HCT116 (cell line): ENCODE results near the gene DOLPP1. TPM values are rescaled to one million over a fixed set of nuclear protein-coding genes. Genes with fewer than 3 reads are reported as not detected.
"Not testable (repeated sequence)": the region's sequence is repeated elsewhere in the genome, so short reads cannot be mapped to it uniquely, and the experiment has no call there.

Source experiments
- ATAC-seq: fragments of 200-7000 bp; cut with Tn5 transposase; 2 replicates; pipeline ENCODE4 v1.9.1; 2020; ENCODE audit warnings: mild to moderate bottlenecking, moderate library complexity
- BruUV-seq: library from RNA; stranded (reverse); fragments of 400-500 nt; replicated peaks from 2 replicates; lab custom pipeline; 2021; lab: Mats Ljungman, UMichigan
- CTCF ChIA-PET: fragments of 300-600 bp; sonication (Branson Sonifier 250); formaldehyde crosslinking; loops from one replicate; lab custom pipeline; 2021; ENCODE audit warnings: antibody characterized with exemption; lab: Charles Lee
- POLR2A ChIA-PET: fragments of 300-600, 350-600 bp; sonication (Branson Sonifier 250); formaldehyde crosslinking; loops from one replicate; lab custom pipeline; 2021; ENCODE audit warnings: antibody characterized with exemption; lab: Charles Lee
- RAD21 ChIA-PET, 2 experiments: fragments of 300-600 bp; sonication (Branson Sonifier 250); formaldehyde crosslinking; loops; one replicate each; lab custom pipeline; 2023; ENCODE audit warnings: low total read pairs in 2 of 2; ENCODE audit not compliant: uncharacterized antibody in 2 of 2, unreplicated experiment in 2 of 2, low non-redundant PET in 1 of 2; lab: Charles Lee
- DNase-seq: peaks from one replicate; pipeline ENCODE4 v3.0.0-alpha.2; 2010; ENCODE audit warnings: low read depth, low spot score
- H2AFZ ChIP-seq: fragments of 200-600 bp; shearing (Covaris generic), sonication (generic); 2 replicates; pipeline ENCODE4 v1.6.1; 2017; ENCODE audit warnings: low read depth, mixed run types, mixed read lengths, antibody characterized with exemption, low read length; ENCODE audit not compliant: poor library complexity, severe bottlenecking
- H3K27ac ChIP-seq: 2 replicates; pipeline ENCODE4 v1.5.1; 2012; ENCODE audit warnings: low read depth, low read length
- H3K27me3 ChIP-seq: fragments of 200-600 bp; sonication (generic); 2 replicates; pipeline ENCODE4 v1.6.1; 2016; ENCODE audit warnings: mixed run types, low read length, mixed read lengths; ENCODE audit not compliant: insufficient read depth
- H3K36me3 ChIP-seq, 2 experiments: fragments of 200-500 bp in 1 of 2; fragments of 200-600 bp in 1 of 2; sonication (Bioruptor generic) in 1 of 2; sonication (generic) in 1 of 2; 2 replicates each; pipeline versions ENCODE4 v1.5.1 to v1.6.1; 2014 to 2016; ENCODE audit warnings: low read length in 2 of 2, inconsistent platforms in 1 of 2, mixed read lengths in 1 of 2, mixed run types in 1 of 2; ENCODE audit not compliant: insufficient read depth in 2 of 2, control insufficient read depth in 1 of 2
- H3K4me1 ChIP-seq, 2 experiments: fragments of 200-600 bp in 1 of 2; sonication (generic) in 1 of 2; 2 replicates each; pipeline versions ENCODE4 v1.5.1 to v1.6.1; 2012 to 2017; ENCODE audit warnings: low read length in 2 of 2, inconsistent platforms in 1 of 2, mild to moderate bottlenecking in 1 of 2, mixed read lengths in 1 of 2, mixed run types in 1 of 2, moderate library complexity in 1 of 2; ENCODE audit not compliant: insufficient read depth in 2 of 2, control insufficient read depth in 1 of 2
- H3K4me2 ChIP-seq: fragments of 200-600 bp; sonication (generic); 2 replicates; pipeline ENCODE4 v1.6.1; 2017; ENCODE audit warnings: mixed run types, low read length, mixed read lengths
- H3K4me3 ChIP-seq, 2 experiments: fragments of 200-600 bp in 1 of 2; sonication (generic) in 1 of 2; replicated peaks in 1 of 2; 2 replicates each; pipeline ENCODE4 v1.5.1; 2011 to 2016; ENCODE audit warnings: low read length in 2 of 2, control low read depth in 1 of 2, low read depth in 1 of 2, mild to moderate bottlenecking in 1 of 2, mixed read lengths in 1 of 2, mixed run types in 1 of 2
- H3K79me2 ChIP-seq: fragments of 200-600 bp; sonication (generic); 2 replicates; pipeline ENCODE4 v1.6.1; 2017; ENCODE audit warnings: mild to moderate bottlenecking, mixed run types, low read length, moderate library complexity, mixed read lengths; ENCODE audit not compliant: insufficient read depth
- H3K9ac ChIP-seq: fragments of 200-600 bp; sonication (generic); 2 replicates; pipeline ENCODE4 v1.6.1; 2016; ENCODE audit warnings: low read length, mixed read lengths
- H3K9me2 ChIP-seq: fragments of 200-600 bp; sonication (generic), shearing (Covaris generic); 2 replicates; pipeline ENCODE4 v1.6.1; 2017; ENCODE audit warnings: mixed run types, mild to moderate bottlenecking, moderate library complexity; ENCODE audit not compliant: insufficient read depth
- H3K9me3 ChIP-seq, 2 experiments: fragments of 200-500 bp in 1 of 2; fragments of 200-600 bp in 1 of 2; sonication (Bioruptor generic) in 1 of 2; sonication (generic) in 1 of 2; 2 replicates each; pipeline ENCODE4 v1.6.1; 2014 to 2017; ENCODE audit warnings: low read length in 2 of 2, mixed read lengths in 2 of 2, inconsistent platforms in 1 of 2, low read depth in 1 of 2, mild to moderate bottlenecking in 1 of 2, mixed run types in 1 of 2, moderate library complexity in 1 of 2; ENCODE audit not compliant: control insufficient read depth in 1 of 2, insufficient read depth in 1 of 2
- H4K20me1 ChIP-seq: fragments of 200-600 bp; sonication (generic), shearing (Covaris generic); 2 replicates; pipeline ENCODE4 v1.6.1; 2017; ENCODE audit warnings: mixed run types, mild to moderate bottlenecking, moderate library complexity; ENCODE audit not compliant: insufficient read depth
- POLR2A ChIP-seq: IDR thresholded peaks from 2 replicates; pipeline ENCODE4 v1.7.0; 2011; ENCODE audit warnings: borderline replicate concordance; ENCODE audit not compliant: insufficient read depth, insufficient read length; ENCODE audit errors: extremely low read depth
- POLR2AphosphoS5 ChIP-seq: IDR thresholded peaks from 2 replicates; pipeline ENCODE4 v1.6.1; 2011; ENCODE audit warnings: mild to moderate bottlenecking, low read depth, low read length, moderate library complexity
- ZBTB33 ChIP-seq: IDR thresholded peaks from 2 replicates; pipeline ENCODE4 v1.6.1; 2011; ENCODE audit warnings: mild to moderate bottlenecking, low read length, moderate library complexity; ENCODE audit not compliant: insufficient replicate concordance; ENCODE audit errors: extremely low read depth
- ZFX ChIP-seq: fragments of 450-650 bp; IDR thresholded peaks from 2 replicates; pipeline ENCODE4 v1.6.1; 2017
- ZNF274 ChIP-seq: fragments of 200-500 bp; sonication (Bioruptor generic); IDR thresholded peaks from 2 replicates; pipeline ENCODE4 v1.6.1; 2014; ENCODE audit warnings: mild to moderate bottlenecking, low read depth, low read length, inconsistent platforms
- intact Hi-C: fragments of 100-400 bp; cut with micrococcal nuclease; formaldehyde crosslinking; loops from 2 replicates; pipeline ENCODE4 v1.10.0; 2022
- total RNA-seq: library from RNA; stranded (reverse); gene quantifications from one replicate; pipeline ENCODE4 v1.2.1, GENCODE V29; 2021; ENCODE audit not compliant: unreplicated experiment

The DOLPP1 gene
- total RNA-seq, 1 experiment from 2014 or later: 17.4 TPM

DNA sequence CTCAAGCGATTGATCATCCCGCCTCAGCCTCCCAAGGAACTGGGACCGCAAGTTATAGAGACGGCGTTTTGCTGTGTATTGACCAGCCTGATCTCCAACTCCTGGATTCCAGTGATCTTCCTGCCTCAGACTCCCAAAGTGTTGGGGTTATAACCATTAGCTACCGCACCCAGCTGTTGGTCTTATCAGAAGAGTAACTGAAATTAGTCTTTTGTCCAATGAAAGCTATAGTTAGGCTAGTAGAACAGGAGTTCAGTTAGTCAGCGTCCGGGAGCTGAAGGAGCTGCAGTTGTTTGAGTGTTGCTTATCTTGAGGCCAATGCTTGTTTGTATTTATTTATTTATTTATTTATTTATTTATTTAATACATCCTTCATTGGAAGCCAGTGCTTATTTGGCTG lies 47.7 kb upstream of the DOLPP1 start (continued):
- no peak for TF ChIP-seq ZBTB33
- TF ChIP-seq, all 23 proteins: peak for 0

GRCh38 chr9:129035838-129036237 lies 45.1 kb upstream of the DOLPP1 start:
- peak; percentile 56 for ATAC-seq
- peak overlapping the region; percentile 96 to 99 for H3K4me3 ChIP-seq
- BruUV-seq, H3K9me2 ChIP-seq, H4K20me1 ChIP-seq, H3K36me3 ChIP-seq, H3K27me3 ChIP-seq, DNase-seq, intact Hi-C loops, RAD21 ChIA-PET, H3K79me2 ChIP-seq, H3K9me3 ChIP-seq, CTCF ChIA-PET: not testable (repeated sequence)
- POLR2A ChIA-PET: interaction anchor here (1.0 to 1.9 kb wide), 4 partner anchors 8 to 400 kb away, joined by 3 to 6 read pairs (median 4); partner anchors contain the start of genes DOLPP1 and SH3GLB2
- peak overlapping the region; percentile 89 for H3K9ac ChIP-seq
- peak overlapping the region; percentile 83 for H3K4me2 ChIP-seq
- peak overlapping the region; percentile 28 for H2AFZ ChIP-seq
- H3K4me1 ChIP-seq: peaks cover 9 to 20% of the 10 kb centered on the region in 2 experiments; a peak in 2 of 4 replicates
- H3K27ac ChIP-seq: peak overlapping the region; percentile 75

GRCh38 chr9:129036241-129036922 lies 44.5 kb upstream of the DOLPP1 start, which contains the start of gene MIGA2:
Gene MIGA2, plus strand, starts transcription at chr9:129036626. Its CDS starts 3,969 bp downstream, at chr9:129040595.
- H3K9me2 ChIP-seq: no peaks in the 10 kb centered on the region
- no peaks in the 10 kb centered on the region for H3K9me3 ChIP-seq
- H3K79me2 ChIP-seq: peaks cover 5% of the 10 kb centered on the region; the same call in 1 of the 2 replicates
- ATAC-seq (peak; percentile 97), DNase-seq (peak; percentile 98)
- H3K27me3 ChIP-seq: no peaks in the 10 kb centered on the region
- peak within 1 kb of the TSS; percentile 89 for H3K9ac ChIP-seq
- peak within 1 kb of the TSS; percentile 75 for H3K27ac ChIP-seq
- intact Hi-C loops: no loop called here
- TF ChIP-seq ZFX: peak; percentile 31; the same call in 1 of the 2 replicates
- TF ChIP-seq ZNF274: no peak
- peak; percentile 61 for TF ChIP-seq POLR2A
- TF ChIP-seq POLR2AphosphoS5: peak; percentile 81
- peak within 1 kb of the TSS; percentile 83 for H3K4me2 ChIP-seq
- H2AFZ ChIP-seq: peak within 1 kb of the TSS; percentile 28
- ChIA-PET RAD21 (no interaction called here), CTCF (no interaction called here), POLR2A (interaction anchor here (0.7 to 1.9 kb wide), 5 partner anchors 8 to 679 kb away, joined by 3 to 6 read pairs (median 4); partner anchors contain the start of genes DOLPP1 and SH3GLB2)
- peak within 1 kb of the TSS; percentile 96 to 99 for H3K4me3 ChIP-seq
- H4K20me1 ChIP-seq: no peaks in the 10 kb centered on the region
- peaks cover 9 to 20% of the 10 kb centered on the region in 2 experiments; a peak in 2 of 4 replicates for H3K4me1 ChIP-seq
- BruUV-seq: no TSS peak
- H3K36me3 ChIP-seq: no peaks in the 10 kb centered on the region
